Subcutaneous abdominal adipose tissue (tissue), 5 donors: Measurements from ENCODE around the gene GOLGB1.

Source experiments
- H3K27ac ChIP-seq: one replicate; pipeline ENCODE4 v1.7.0; 2013; ENCODE audit warnings: low read depth, mild to moderate bottlenecking, inconsistent platforms, low read length, moderate library complexity
- H3K27me3 ChIP-seq, 5 donors: one replicate each; pipeline ENCODE4 v1.7.0; 2013; ENCODE audit warnings: low read length in 5 of 5, inconsistent platforms in 1 of 5; ENCODE audit not compliant: control insufficient read depth in 5 of 5, insufficient read depth in 4 of 5
- H3K36me3 ChIP-seq, 5 donors: one replicate each; pipeline ENCODE4 v1.7.0; 2013; ENCODE audit warnings: low read length in 5 of 5; ENCODE audit not compliant: control insufficient read depth in 5 of 5, insufficient read depth in 5 of 5
- H3K4me1 ChIP-seq, 5 donors: one replicate each; pipeline ENCODE4 v1.7.0; 2013; ENCODE audit warnings: low read length in 5 of 5, mild to moderate bottlenecking in 3 of 5, moderate library complexity in 1 of 5; ENCODE audit not compliant: control insufficient read depth in 5 of 5, insufficient read depth in 5 of 5
- H3K4me3 ChIP-seq, 5 donors: one replicate each; pipeline ENCODE4 v1.7.0; 2013; ENCODE audit warnings: low read length in 5 of 5, low read depth in 1 of 5
- H3K9ac ChIP-seq, 5 donors: one replicate each; pipeline ENCODE4 v1.7.0; 2013; ENCODE audit warnings: low read length in 5 of 5, mild to moderate bottlenecking in 4 of 5, moderate library complexity in 3 of 5
- H3K9me3 ChIP-seq, 5 donors: one replicate each; pipeline ENCODE4 v1.7.0; 2013; ENCODE audit warnings: low read length in 5 of 5; ENCODE audit not compliant: control insufficient read depth in 5 of 5
- donor health status: healthy.
- donor health status: healthy.
- donor health status: healthy.
- donor health status: healthy.
- donor health status: healthy.

Gene GOLGB1

DNA sequence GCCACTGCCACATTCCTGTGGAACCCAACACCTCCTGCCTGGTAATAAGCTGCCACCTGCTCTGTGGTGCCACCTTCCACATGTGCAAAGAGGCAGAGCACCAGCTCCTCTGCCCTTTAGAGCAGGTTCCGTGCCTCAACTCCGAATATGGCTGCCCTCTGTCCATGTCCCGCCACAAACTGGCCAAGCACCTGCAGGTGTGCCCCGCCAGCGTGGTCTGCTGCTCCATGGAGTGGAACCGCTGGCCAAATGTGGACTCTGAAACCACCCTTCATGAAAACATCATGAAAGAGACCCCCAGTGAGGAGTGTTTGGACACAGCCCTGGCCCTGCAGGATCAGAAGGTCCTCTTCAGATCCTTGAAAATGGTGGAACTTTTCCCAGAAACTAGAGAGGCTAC is 128.1 kb downstream of the GOLGB1 start:
- H3K4me3 ChIP-seq = no peak overlapping the region
- H3K9me3 ChIP-seq = no peaks in the 10 kb centered on the region
- H3K9ac ChIP-seq = no peak overlapping the region
- H3K4me1 ChIP-seq = peaks cover 0 to 2% (median 0%) of the 10 kb centered on the region in 5 donors
- H3K36me3 ChIP-seq = no peaks in the 10 kb centered on the region
- no peaks in the 10 kb centered on the region for H3K27me3 ChIP-seq
- H3K27ac ChIP-seq = no peak overlapping the region

DNA sequence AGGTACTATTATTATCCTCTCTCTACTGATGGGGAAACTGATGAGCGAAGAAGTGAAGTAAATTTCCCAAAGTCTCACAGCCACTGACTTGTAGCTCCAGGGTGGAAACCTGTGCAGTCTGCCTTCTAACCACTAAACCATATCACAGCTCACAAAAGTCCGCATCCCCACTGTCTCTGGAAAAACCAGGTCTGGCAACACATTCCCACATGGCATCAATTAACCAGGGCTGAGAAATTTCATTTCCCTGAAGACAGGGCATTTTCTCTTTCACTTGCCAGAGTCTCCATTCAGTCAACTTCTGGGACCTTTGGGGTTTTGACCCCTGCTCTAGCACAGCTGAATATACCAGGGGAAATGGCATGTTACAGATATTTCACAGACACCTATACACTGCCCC is 129.8 kb downstream of the GOLGB1 start:
- H3K4me3 ChIP-seq = no peak overlapping the region
- no peak overlapping the region for H3K27ac ChIP-seq
- peaks cover 0 to 2% (median 0%) of the 10 kb centered on the region in 5 donors for H3K4me1 ChIP-seq
- no peaks in the 10 kb centered on the region for H3K27me3 ChIP-seq
- H3K36me3 ChIP-seq = no peaks in the 10 kb centered on the region
- H3K9me3 ChIP-seq = no peaks in the 10 kb centered on the region
- H3K9ac ChIP-seq = no peak overlapping the region
